Activated CD4-positive, alpha-beta T cell treated with anti-CD3 and anti-CD28 coated beads for 1 hour (primary cell): ENCODE measurements around the gene DIPK1A.
"Not testable (repeated sequence)": the region's sequence is repeated elsewhere in the genome, so short reads cannot be mapped to it uniquely, and the experiment has no call there.

Source experiments
- DNase-seq: peaks from one replicate; pipeline ENCODE4 v3.0.0-alpha.2; 2020

DIPK1A gene

GRCh38 chr1:92975551-92976232 is 14.4 kb upstream of the DIPK1A start:
- DNase-seq = no peak

GRCh38 chr1:92974112-92974511 is 12.8 kb upstream of the DIPK1A start:
- not testable (repeated sequence) for DNase-seq

GRCh38 chr1:92973203-92973897 is 12.1 kb upstream of the DIPK1A start:
- no peak for DNase-seq

- no peak for DNase-seq
These were observed 11.3 kb upstream of the DIPK1A start for GRCh38 chr1:92972409-92973129.

- not testable (repeated sequence) for DNase-seq
These were observed 10.7 kb upstream of the DIPK1A start for GRCh38 chr1:92971932-92972331.

- DNase-seq = no peak
These were observed 9.9 kb upstream of the DIPK1A start for GRCh38 chr1:92970990-92971689.

GRCh38 chr1:92969517-92969916 is 8.3 kb upstream of the DIPK1A start:
- no peak for DNase-seq

GRCh38 chr1:92968138-92969032 is 7.1 kb upstream of the DIPK1A start:
- no peak for DNase-seq

- peak; percentile 24 for DNase-seq
These were observed 3.7 kb upstream of the DIPK1A start for GRCh38 chr1:92964998-92965397.

- no peak for DNase-seq
These were observed 3.1 kb upstream of the DIPK1A start for GRCh38 chr1:92964316-92964715.

GRCh38 chr1:92961896-92962752 is 862 bp upstream of the DIPK1A start:
- peak; percentile 56 for DNase-seq

- peak; percentile 46 for DNase-seq
These were observed 699 bp downstream of the DIPK1A start for GRCh38 chr1:92960395-92961130.

GRCh38 chr1:92958203-92958970 is 2.9 kb downstream of the DIPK1A start:
- no peak for DNase-seq

- DNase-seq = no peak
These were observed 4.1 kb downstream of the DIPK1A start for GRCh38 chr1:92957030-92957734.

- no peak for DNase-seq
These were observed 4.8 kb downstream of the DIPK1A start for GRCh38 chr1:92956254-92957029.

- DNase-seq = no peak
These were observed 7.8 kb downstream of the DIPK1A start for GRCh38 chr1:92953491-92953890.

GRCh38 chr1:92952714-92953113 is 8.5 kb downstream of the DIPK1A start:
- DNase-seq = no peak

GRCh38 chr1:92951141-92951582 is 10.1 kb downstream of the DIPK1A start:
- DNase-seq = no peak
